Amygdala (tissue), 56 donors: ENCODE measurements around the gene CHST8.
A peak's percentile ranks its signal among the peaks of the same experiment; 100 is the strongest.

Source experiments
- DNase-seq, 56 donors: peaks; one replicate each; lab custom pipeline; 2025; lab: John Stamatoyannopoulos, UW

Gene CHST8

DNA sequence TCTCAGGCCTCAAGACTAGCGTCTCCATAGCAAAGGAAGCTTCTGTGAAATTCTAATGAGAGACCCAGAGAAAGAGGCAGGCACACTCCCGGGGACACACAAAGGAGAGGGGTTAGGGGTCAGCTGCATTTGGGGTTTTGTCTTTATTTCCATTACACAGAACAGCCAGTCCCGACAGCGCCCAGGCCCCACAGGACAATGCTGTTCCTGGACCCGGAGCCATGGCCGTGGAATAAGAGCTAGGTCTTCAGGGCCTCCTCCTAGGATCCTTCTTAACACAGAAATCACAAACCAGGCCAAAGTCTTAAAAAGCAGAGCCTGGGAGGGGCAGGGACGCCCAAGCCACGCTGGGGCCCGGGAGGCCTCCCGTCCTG is 197.7 kb downstream of the CHST8 start:
- DNase-seq = peak in 8 of 56 donors; percentile 9 to 58 (median 44)

DNA sequence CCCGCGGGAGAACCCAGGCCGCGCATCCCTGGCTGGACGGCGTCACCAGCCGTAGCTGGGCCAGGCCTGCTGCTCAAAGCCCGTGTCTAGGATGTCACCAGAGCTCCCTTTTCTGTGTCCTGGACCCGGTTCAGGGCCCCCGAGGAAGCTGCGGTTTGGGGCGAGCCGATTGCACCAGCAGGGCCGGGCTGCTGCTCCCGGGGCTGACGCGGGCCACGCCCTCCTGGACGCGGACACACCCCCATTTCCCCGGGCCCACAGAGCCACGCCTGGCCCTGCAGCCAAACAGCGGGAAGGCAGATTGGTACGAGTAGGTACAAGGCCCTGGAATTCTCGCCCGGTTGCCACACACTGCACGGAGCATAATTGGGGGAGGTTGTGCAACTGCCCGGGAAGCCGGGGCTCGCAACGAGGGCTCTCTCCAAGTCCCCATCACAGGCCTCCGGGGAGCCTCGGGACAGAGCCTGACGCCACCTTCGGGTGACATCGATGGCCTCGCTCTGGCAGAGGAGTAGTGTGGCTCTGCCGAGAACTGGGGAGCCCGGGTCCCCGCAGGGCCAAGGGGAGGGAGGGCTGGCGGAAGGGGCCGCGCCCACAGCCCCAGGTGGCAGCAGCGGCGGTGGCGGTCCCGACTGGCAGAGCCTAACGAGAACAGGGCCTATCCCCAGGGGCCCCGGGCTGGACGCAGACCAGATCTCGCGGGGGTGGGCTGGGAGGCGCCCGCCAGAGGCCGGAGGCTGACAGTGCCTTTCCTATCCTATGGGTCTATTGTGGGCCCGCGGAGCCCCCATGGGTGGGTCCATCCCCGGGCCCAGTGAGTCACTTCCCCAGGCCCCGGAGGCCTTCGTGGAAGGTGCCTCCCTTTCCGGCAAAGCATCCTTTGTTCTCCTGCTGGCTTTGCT is 198.4 kb downstream of the CHST8 start:
- peak in 13 of 56 donors; percentile 15 to 55 (median 41) for DNase-seq

DNA sequence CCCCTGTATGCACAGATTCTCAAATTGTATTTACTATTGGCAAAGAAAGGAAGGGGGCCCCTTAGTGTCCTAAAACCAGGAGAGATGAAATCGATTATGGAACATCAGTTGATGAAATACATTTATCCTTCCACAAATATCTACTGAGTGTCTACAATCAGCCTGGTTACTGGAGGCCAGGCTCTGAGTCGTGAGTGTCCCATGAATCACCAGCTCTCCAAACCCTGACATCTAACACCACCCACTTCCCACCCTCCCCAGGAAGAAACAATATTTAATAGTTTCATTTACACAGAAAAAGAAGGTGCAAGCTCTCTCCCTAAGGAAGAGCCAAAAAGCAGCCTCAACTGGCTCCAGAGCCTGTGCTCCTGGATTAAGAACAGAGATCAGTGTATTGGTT is 200.1 kb downstream of the CHST8 start:
- no peak for DNase-seq
